ENCODE data around the gene COBL.

COBL gene

DNA sequence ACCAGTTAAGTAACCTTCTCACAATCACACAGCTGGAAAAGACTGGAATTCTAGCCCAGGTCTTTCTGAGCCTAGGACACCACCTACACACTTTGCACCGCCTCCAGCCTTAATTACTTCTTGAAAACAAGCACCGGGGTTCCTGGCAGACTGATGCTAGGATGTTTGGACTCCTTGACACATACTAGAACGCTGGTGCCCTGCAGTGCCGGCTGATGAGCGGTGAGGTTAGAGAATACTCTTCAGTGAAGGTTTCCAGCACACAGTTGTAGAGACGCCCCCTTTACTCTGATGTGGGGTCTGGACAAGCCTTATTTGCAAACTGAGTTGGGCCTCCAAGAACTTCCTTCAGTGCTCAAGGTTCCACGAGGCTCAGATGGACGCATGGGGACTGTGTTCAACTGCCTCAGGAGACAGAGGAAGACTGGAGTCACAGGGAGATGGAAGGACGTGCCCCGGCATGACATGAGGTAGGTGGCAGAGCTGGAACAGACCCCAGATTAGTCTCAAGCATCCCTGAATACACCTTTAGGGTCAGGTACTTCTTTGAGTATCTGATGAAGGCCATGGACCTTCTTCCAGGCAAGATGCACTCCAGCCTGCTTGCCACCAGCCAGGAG, 89.6 kb downstream of the COBL start:
- H3K27ac ChIP-seq = peak overlapping the region; percentile 98
- H3K79me2 ChIP-seq = peaks cover 8% of the 10 kb centered on the region
- H3K36me3 ChIP-seq (ENCODE audit: control insufficient read depth, insufficient read depth, low read length) = no peaks in the 10 kb centered on the region
- no peak overlapping the region for H3K9ac ChIP-seq
- no peak overlapping the region for H3K4me2 ChIP-seq (ENCODE audit: low read length)
- TF ChIP-seq, protein P1, sequence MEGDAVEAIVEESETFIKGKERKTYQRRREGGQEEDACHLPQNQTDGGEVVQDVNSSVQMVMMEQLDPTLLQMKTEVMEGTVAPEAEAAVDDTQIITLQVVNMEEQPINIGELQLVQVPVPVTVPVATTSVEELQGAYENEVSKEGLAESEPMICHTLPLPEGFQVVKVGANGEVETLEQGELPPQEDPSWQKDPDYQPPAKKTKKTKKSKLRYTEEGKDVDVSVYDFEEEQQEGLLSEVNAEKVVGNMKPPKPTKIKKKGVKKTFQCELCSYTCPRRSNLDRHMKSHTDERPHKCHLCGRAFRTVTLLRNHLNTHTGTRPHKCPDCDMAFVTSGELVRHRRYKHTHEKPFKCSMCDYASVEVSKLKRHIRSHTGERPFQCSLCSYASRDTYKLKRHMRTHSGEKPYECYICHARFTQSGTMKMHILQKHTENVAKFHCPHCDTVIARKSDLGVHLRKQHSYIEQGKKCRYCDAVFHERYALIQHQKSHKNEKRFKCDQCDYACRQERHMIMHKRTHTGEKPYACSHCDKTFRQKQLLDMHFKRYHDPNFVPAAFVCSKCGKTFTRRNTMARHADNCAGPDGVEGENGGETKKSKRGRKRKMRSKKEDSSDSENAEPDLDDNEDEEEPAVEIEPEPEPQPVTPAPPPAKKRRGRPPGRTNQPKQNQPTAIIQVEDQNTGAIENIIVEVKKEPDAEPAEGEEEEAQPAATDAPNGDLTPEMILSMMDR (IDR thresholded peaks at IDR 0.05) = no peak
- H3K27me3 ChIP-seq (ENCODE audit: control insufficient read depth, insufficient read depth, low read length) = no peaks in the 10 kb centered on the region
- H3K9me3 ChIP-seq (ENCODE audit: control insufficient read depth, low read length) = no peaks in the 10 kb centered on the region
- peaks cover 83% of the 10 kb centered on the region for H3K4me1 ChIP-seq
- H2AFZ ChIP-seq = no peak overlapping the region
- no peak overlapping the region for H3K4me3 ChIP-seq (ENCODE audit: low read depth, low read length)

- H3K9ac ChIP-seq = no peak overlapping the region
- H3K9me3 ChIP-seq (ENCODE audit: control insufficient read depth, low read length) = no peaks in the 10 kb centered on the region
- TF ChIP-seq, protein P1 (IDR thresholded peaks at IDR 0.05) = no peak
- no peaks in the 10 kb centered on the region for H3K36me3 ChIP-seq (ENCODE audit: control insufficient read depth, insufficient read depth, low read length)
- H3K4me2 ChIP-seq (ENCODE audit: low read length) = no peak overlapping the region
- no peak overlapping the region for H2AFZ ChIP-seq
- peaks cover 8% of the 10 kb centered on the region for H3K79me2 ChIP-seq
- peak overlapping the region; percentile 98 for H3K27ac ChIP-seq
- no peak overlapping the region for H3K4me3 ChIP-seq (ENCODE audit: low read depth, low read length)
- H3K4me1 ChIP-seq = peaks cover 75% of the 10 kb centered on the region
- H3K27me3 ChIP-seq (ENCODE audit: control insufficient read depth, insufficient read depth, low read length) = no peaks in the 10 kb centered on the region
These were observed 90.4 kb downstream of the COBL start for GRCh38 chr7:51226063-51226755.

- Histone ChIP-seq H3K4me2 (ENCODE audit: low read length) (no peak overlapping the region), H3K4me3 (ENCODE audit: low read depth, low read length) (no peak overlapping the region), H2AFZ (peak overlapping the region; percentile 24), H3K9ac (no peak overlapping the region), H3K36me3 (ENCODE audit: control insufficient read depth, insufficient read depth, low read length) (no peaks in the 10 kb centered on the region), H3K27me3 (ENCODE audit: control insufficient read depth, insufficient read depth, low read length) (no peaks in the 10 kb centered on the region), H3K4me1 (peaks cover 63% of the 10 kb centered on the region), H3K27ac (peak overlapping the region; percentile 98), H3K9me3 (ENCODE audit: control insufficient read depth, low read length) (no peaks in the 10 kb centered on the region), H3K79me2 (peaks cover 14% of the 10 kb centered on the region)
- TF ChIP-seq, protein P1 (IDR thresholded peaks at IDR 0.05) = peak; percentile 69
These were observed 91.6 kb downstream of the COBL start for GRCh38 chr7:51224811-51225595.

DNA sequence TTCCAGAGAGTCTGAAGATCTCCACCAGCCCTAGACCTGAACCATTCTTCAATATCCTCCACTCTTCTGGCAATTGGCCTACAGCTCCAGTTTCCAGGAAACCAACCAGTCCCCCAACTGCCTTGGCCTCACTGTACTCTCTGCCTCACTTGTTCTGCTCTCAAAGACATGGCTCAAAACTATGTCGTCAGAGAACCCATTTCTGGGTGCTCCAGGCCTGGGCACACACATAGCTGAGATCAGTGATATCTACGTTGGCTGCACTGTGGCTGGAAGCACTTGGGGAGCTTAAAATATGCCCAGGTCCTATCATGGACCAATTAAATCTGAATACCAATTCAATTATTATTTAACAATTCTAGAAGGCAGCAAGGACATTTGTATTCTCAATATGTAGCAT, 93.1 kb downstream of the COBL start:
- H3K36me3 ChIP-seq (ENCODE audit: control insufficient read depth, insufficient read depth, low read length) = no peaks in the 10 kb centered on the region
- H3K9ac ChIP-seq = no peak overlapping the region
- no peak overlapping the region for H2AFZ ChIP-seq
- H3K4me3 ChIP-seq (ENCODE audit: low read depth, low read length) = no peak overlapping the region
- no peaks in the 10 kb centered on the region for H3K9me3 ChIP-seq (ENCODE audit: control insufficient read depth, low read length)
- H3K79me2 ChIP-seq = peaks cover 24% of the 10 kb centered on the region
- H3K4me1 ChIP-seq = peaks cover 51% of the 10 kb centered on the region
- H3K27ac ChIP-seq = peak overlapping the region; percentile 8
- TF ChIP-seq, protein P1 (IDR thresholded peaks at IDR 0.05) = no peak
- no peak overlapping the region for H3K4me2 ChIP-seq (ENCODE audit: low read length)
- H3K27me3 ChIP-seq (ENCODE audit: control insufficient read depth, insufficient read depth, low read length) = no peaks in the 10 kb centered on the region
